ENCODE data around the gene MGAT3.

GRCh38 chr22:39471381-39472141, 14.7 kb downstream of the MGAT3 start:
- TF ChIP-seq CTCF (IDR thresholded peaks at IDR 0.05) (no peak), POLR2A (IDR thresholded peaks at IDR 0.05) (no peak)

Data from uterus (tissue), 2 donors.